ENCODE measurements around the gene MRPL53.
A peak's percentile ranks its signal among the peaks of the same experiment; 100 is the strongest.

The MRPL53 gene

GRCh38 chr2:74462786-74463105, 9.7 kb downstream of the MRPL53 start:
- CTCF ChIA-PET = no interaction called here

GRCh38 chr2:74462054-74462785, 10.3 kb downstream of the MRPL53 start:
- H3K4me3 ChIP-seq (ENCODE audit: low read depth, low read length) = no peak overlapping the region
- POLR2A ChIA-PET = interaction anchor here (0.8 to 2.2 kb wide), 3 partner anchors 10 to 71 kb away, joined by 3 to 13 read pairs (median 4); partner anchors contain the start of genes CCDC142 and MRPL53
- H3K27ac ChIP-seq (ENCODE audit: extremely low read depth, low read depth, low read length) = no peak overlapping the region
- no peaks in the 10 kb centered on the region for H3K4me1 ChIP-seq (ENCODE audit: control insufficient read depth, insufficient read depth, low read length)
- H3K9me3 ChIP-seq (ENCODE audit: control insufficient read depth, insufficient read depth, low read depth, low read length) = no peaks in the 10 kb centered on the region
- CTCF ChIA-PET = interaction anchor here (0.9 kb wide), 1 partner anchor 10 kb away, joined by 3 read pairs; the partner anchor contains the start of gene MRPL53
- H3K36me3 ChIP-seq (ENCODE audit: control insufficient read depth in 2 of 2, insufficient read depth in 1 of 2, low read length in 2 of 2) = peaks cover 0 to 31% of the 10 kb centered on the region in 2 experiments; a peak in 1 of 3 replicates
- no peak for TF ChIP-seq ZNF544 (tag by site-specific recombination; IDR thresholded peaks at IDR 0.05)
- TF ChIP-seq ZNF174 (tag by site-specific recombination; IDR thresholded peaks at IDR 0.05) = no peak
- no peak for TF ChIP-seq ZNF148 (tag by site-specific recombination; IDR thresholded peaks at IDR 0.05; ENCODE audit: borderline replicate concordance)
- TF ChIP-seq ZNF133 (tag by site-specific recombination; IDR thresholded peaks at IDR 0.05) = no peak
- TF ChIP-seq ZSCAN18 (tag by site-specific recombination; IDR thresholded peaks at IDR 0.05) = no peak
- no peak for TF ChIP-seq ZNF10 (tag by site-specific recombination; IDR thresholded peaks at IDR 0.05)
- TF ChIP-seq ZNF311 (tag by site-specific recombination; IDR thresholded peaks at IDR 0.05; ENCODE audit: borderline replicate concordance) = no peak
- TF ChIP-seq ZNF175 (tag by site-specific recombination; IDR thresholded peaks at IDR 0.05) = no peak
- no peak for TF ChIP-seq ZNF658 (tag by site-specific recombination; IDR thresholded peaks at IDR 0.05)

More at GRCh38 chr2:74462786-74463105, 9.7 kb downstream of the MRPL53 start:
- H3K36me3 ChIP-seq (ENCODE audit: control insufficient read depth in 2 of 2, insufficient read depth in 1 of 2, low read length in 2 of 2) = peaks cover 0 to 31% of the 10 kb centered on the region in 2 experiments; a peak in 1 of 3 replicates
- 0 out of 2 replicates have a peak overlapping the region, but pooled peaks have one; percentile 42 for H3K27ac ChIP-seq (ENCODE audit: extremely low read depth, low read depth, low read length)
- TF ChIP-seq ZNF513 (tag by site-specific recombination; IDR thresholded peaks at IDR 0.05) = no peak
- no peak for TF ChIP-seq ZNF521 (tag by site-specific recombination; IDR thresholded peaks at IDR 0.05)
- TF ChIP-seq YY1 (tag by site-specific recombination; IDR thresholded peaks at IDR 0.05) = no peak
- no peak for TF ChIP-seq ZNF155 (tag by site-specific recombination; IDR thresholded peaks at IDR 0.05)
- TF ChIP-seq ZNF707 (tag by site-specific recombination; IDR thresholded peaks at IDR 0.05) = no peak
- no peak for TF ChIP-seq BCL11B (tag by site-specific recombination; IDR thresholded peaks at IDR 0.05; ENCODE audit: low read depth)
- no peak for TF ChIP-seq ZBTB26 (tag by site-specific recombination; optimal IDR thresholded peaks at IDR 0.05)
- no peak for TF ChIP-seq ZSCAN30 (tag by site-specific recombination; IDR thresholded peaks at IDR 0.05)
- TF ChIP-seq ZNF280C (tag by site-specific recombination; IDR thresholded peaks at IDR 0.05) = no peak
- TF ChIP-seq KLF9 (tag by site-specific recombination; IDR thresholded peaks at IDR 0.05; ENCODE audit: low read depth) = no peak
- no peak for TF ChIP-seq ZNF138 (tag by site-specific recombination; IDR thresholded peaks at IDR 0.05; ENCODE audit: borderline replicate concordance)
- TF ChIP-seq SP2 (tag by site-specific recombination; IDR thresholded peaks at IDR 0.05) = no peak
- no peak for TF ChIP-seq KLF16 (tag by site-specific recombination; IDR thresholded peaks at IDR 0.05)
- TF ChIP-seq ZNF341 (tag by site-specific recombination; IDR thresholded peaks at IDR 0.05; ENCODE audit: low read depth) = no peak
- no peak for TF ChIP-seq ZNF645 (tag by site-specific recombination; IDR thresholded peaks at IDR 0.05)
- H3K9me3 ChIP-seq (ENCODE audit: control insufficient read depth, insufficient read depth, low read depth, low read length) = no peaks in the 10 kb centered on the region
- H3K4me1 ChIP-seq (ENCODE audit: control insufficient read depth, insufficient read depth, low read length) = no peaks in the 10 kb centered on the region
- no peak overlapping the region for H3K4me3 ChIP-seq (ENCODE audit: low read depth, low read length)
- POLR2A ChIA-PET = interaction anchor here (1.1 kb wide), 1 partner anchor 72 kb away, joined by 4 read pairs; no protein-coding TSS in a partner anchor

Measured in HEK293 (cell line).